NT2/D1 (cell line): Measurements from ENCODE around the gene TMEM170B.

Experiments
- SUZ12 ChIP-seq: IDR thresholded peaks from 2 replicates; pipeline ENCODE4 v1.6.1; 2011; ENCODE audit not compliant: insufficient read length, insufficient read depth; ENCODE audit errors: extremely low read depth
- YY1 ChIP-seq: IDR thresholded peaks from 2 replicates; pipeline ENCODE4 v1.6.1; 2011; ENCODE audit not compliant: insufficient read length, insufficient read depth
- ZNF274 ChIP-seq: IDR thresholded peaks from 2 replicates; pipeline ENCODE4 v1.6.1; 2011; ENCODE audit warnings: mild to moderate bottlenecking, low read depth, low read length

DNA sequence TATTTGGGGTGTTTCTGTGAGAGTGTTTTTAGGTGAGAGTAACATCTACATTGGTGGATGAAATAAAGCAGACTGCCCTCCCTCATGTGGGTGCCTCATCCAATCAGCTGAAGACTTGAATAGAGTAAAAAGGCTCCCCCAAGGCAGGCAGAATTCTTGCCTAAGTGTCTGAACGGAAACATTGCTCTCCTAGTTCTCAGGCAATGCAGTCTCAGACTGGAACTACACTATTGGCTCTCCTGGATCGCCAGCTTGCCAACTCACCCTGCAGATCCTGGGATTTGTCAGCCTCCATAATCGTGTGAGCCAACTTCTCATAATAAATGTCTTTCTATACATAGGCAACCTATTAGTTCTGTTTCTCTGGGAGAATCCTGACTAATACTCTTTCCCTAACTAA lies 5.5 kb upstream of the TMEM170B start:
- TF ChIP-seq ZNF274 (no peak), YY1 (no peak), SUZ12 (no peak)
